ENCODE data around the gene ZDHHC21.

GRCh38 chr9:14690948-14691730, 2.1 kb downstream of the ZDHHC21 start:
- no peak for TF ChIP-seq POLR2A (IDR thresholded peaks at IDR 0.05)
- TF ChIP-seq, protein P1, sequence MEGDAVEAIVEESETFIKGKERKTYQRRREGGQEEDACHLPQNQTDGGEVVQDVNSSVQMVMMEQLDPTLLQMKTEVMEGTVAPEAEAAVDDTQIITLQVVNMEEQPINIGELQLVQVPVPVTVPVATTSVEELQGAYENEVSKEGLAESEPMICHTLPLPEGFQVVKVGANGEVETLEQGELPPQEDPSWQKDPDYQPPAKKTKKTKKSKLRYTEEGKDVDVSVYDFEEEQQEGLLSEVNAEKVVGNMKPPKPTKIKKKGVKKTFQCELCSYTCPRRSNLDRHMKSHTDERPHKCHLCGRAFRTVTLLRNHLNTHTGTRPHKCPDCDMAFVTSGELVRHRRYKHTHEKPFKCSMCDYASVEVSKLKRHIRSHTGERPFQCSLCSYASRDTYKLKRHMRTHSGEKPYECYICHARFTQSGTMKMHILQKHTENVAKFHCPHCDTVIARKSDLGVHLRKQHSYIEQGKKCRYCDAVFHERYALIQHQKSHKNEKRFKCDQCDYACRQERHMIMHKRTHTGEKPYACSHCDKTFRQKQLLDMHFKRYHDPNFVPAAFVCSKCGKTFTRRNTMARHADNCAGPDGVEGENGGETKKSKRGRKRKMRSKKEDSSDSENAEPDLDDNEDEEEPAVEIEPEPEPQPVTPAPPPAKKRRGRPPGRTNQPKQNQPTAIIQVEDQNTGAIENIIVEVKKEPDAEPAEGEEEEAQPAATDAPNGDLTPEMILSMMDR (IDR thresholded peaks at IDR 0.05), result no peak
